HFF-Myc (cell line): ENCODE measurements around the gene DUSP18.
"Not testable (repeated sequence)": the region's sequence is repeated elsewhere in the genome, so short reads cannot be mapped to it uniquely, and the experiment has no call there.

Experiments
- DNase-seq: peaks from one replicate; pipeline ENCODE4 v3.0.0-alpha.2; 2011; ENCODE audit warnings: low read depth; ENCODE audit errors: extremely low read depth
- H3K4me3 ChIP-seq: replicated peaks from 2 replicates; pipeline ENCODE4 v1.5.1; 2011; ENCODE audit warnings: low read depth, mild to moderate bottlenecking, control low read depth, low read length
- CTCF ChIP-seq: IDR thresholded peaks from 2 replicates; pipeline ENCODE4 v1.5.1; 2012; ENCODE audit warnings: mild to moderate bottlenecking, low read depth, low read length, control low read depth; ENCODE audit errors: missing control alignments

Gene DUSP18

GRCh38 chr22:30640361-30640760 is 27.3 kb downstream of the DUSP18 start:
- H3K4me3 ChIP-seq, result no peak overlapping the region
- no peak for DNase-seq
- no peak for TF ChIP-seq CTCF

GRCh38 chr22:30637701-30638114 is 30.0 kb downstream of the DUSP18 start:
- TF ChIP-seq CTCF, result no peak
- no peak for DNase-seq
- peak overlapping the region; percentile 73 for H3K4me3 ChIP-seq

- no peak for DNase-seq
- peak overlapping the region; percentile 73 for H3K4me3 ChIP-seq
- no peak for TF ChIP-seq CTCF
Observed at GRCh38 chr22:30636226-30637077, 31.2 kb downstream of the DUSP18 start.

GRCh38 chr22:30635273-30636225 is 32.1 kb downstream of the DUSP18 start, which contains the start of gene SLC35E4:
SLC35E4 (plus strand) TSS chr22:30635781; CDS start chr22:30636451, 670 bp downstream.
- peak; percentile 30 for TF ChIP-seq CTCF
- peak; percentile 61 for DNase-seq
- peak within 1 kb of the TSS; percentile 73 for H3K4me3 ChIP-seq

- peak; percentile 96 for TF ChIP-seq CTCF
- DNase-seq, result peak; percentile 73
- peak overlapping the region; percentile 40 for H3K4me3 ChIP-seq
Observed at GRCh38 chr22:30634471-30635233, 33.0 kb downstream of the DUSP18 start.

- not testable (repeated sequence) for DNase-seq, H3K4me3 ChIP-seq
Observed at GRCh38 chr22:30631469-30631868, 36.2 kb downstream of the DUSP18 start.
